GM19035 (cell line): ENCODE results near the gene PHC2.
A peak's percentile ranks its signal among the peaks of the same experiment; 100 is the strongest.

Source experiments
- ATAC-seq: cut with Tn5 transposase; IDR thresholded peaks from one replicate; pipeline ENCODE4 v1.9.1; 2021; ENCODE audit not compliant: unreplicated experiment

PHC2 gene

DNA sequence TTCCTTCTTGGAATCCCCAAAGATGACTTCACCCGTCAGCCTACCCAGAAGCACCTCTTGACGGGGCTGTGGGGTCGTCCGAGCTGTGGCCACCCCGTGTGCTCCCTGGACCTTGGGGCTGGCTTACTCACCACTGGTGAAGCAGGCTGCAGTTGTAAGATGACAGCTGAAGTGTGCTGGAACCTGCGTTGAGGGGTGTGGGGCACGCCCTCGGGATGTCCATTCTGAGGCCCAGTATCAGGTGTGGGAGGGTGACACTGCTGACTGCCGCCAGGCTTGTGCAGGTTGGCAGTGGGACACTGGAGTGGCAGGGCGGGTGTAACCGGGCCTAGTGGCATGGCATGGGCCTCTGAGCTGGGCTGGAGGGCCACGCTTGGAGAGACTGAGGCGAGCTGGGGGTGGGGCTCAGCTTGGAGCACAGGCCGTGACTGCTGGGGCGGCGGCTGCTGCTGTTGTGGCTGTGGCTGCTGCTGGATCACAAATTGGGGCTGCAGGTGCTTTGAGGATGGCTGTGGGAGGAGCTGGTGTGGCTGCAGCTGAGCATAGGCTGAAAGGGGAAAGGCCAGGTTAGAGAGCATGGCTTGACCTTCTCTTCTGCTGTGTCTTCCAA lies 76.1 kb downstream of the PHC2 start:
- no peak for ATAC-seq

DNA sequence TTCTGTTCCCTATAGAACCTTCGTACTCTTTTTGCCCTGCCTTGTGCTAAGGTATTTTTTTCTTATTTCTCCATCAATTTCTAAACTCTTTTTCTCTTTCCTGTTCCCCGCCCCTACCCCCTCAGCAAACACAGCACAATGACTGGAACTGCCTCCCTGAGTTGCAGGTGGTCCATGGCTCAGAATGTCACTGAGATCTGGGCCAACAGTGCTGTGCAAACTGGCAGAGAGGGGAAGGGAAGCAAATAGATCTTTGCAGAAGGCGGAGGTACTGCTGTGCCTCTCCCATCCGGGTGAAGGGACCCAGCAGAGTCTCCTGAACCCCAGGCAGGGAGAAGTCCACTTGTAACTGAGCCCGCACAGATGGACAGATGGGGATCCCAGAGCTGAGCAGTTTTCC lies 77.4 kb downstream of the PHC2 start:
- no peak for ATAC-seq

DNA sequence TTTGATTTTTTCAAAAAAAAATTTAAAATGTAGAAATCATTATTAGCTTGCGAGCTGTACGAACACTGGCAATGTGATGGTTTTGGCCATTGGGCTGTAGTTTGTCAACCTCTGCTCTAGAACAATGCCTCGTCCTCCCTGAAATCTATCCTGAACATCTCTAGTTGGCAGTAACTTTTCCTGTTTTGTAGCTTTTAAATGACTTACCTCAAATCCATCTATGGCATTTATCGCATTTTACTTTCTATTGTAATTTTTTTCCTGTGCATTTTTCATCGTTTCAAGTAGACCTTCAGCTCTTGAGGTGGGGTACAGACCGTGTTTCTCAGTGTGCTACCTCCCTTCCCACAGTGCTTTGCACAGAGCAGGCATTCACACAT lies 79.6 kb downstream of the PHC2 start:
- ATAC-seq, result no peak

- ATAC-seq, result no peak
Observed at GRCh38 chr1:33350611-33351280, 80.1 kb downstream of the PHC2 start.

DNA sequence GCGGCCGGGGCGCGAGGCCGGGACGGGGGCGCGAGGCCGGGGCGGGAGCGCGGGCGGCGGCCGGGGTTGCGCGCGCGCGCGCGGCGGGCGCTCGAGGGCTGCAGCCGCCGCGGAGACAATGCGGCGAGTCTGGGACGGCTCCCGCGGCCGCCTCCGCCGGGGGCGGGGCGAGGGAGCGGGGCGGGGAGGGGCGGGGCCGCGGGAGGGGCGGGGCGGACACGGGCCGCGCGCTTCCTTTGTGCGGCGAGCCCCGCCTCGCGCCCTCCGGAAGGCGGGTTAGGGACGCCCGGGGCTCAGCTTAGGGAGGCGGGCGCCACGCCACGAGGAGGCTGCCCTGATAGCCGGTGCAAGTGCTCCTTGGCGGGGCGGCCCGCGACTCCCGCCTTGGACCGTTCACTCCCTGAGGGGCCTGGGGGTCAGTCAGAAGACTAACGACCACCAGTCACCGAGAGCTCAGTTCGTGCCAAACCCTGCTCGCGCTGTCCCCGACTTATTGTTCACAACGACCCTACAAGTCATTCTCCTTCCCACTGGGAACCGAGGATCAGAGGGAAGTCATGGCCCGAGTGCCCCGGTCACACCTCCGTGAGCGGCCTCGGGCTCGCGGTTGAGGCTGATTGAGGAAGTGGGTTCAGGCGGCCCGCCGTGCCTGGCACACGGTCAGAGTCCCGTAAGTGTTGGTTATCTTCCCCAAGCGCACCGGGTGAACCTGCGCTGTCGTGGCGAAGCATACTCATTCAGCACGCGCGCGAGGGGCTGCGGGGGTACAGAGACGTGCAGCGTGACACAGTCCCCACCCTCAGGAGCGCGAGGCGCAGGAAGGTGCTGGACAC lies 80.9 kb downstream of the PHC2 start:
- ATAC-seq, result peak; percentile 83

GRCh38 chr1:33349081-33349759 lies 81.7 kb downstream of the PHC2 start:
- peak; percentile 30 for ATAC-seq

- ATAC-seq, result no peak
Observed at GRCh38 chr1:33348676-33349080, 82.2 kb downstream of the PHC2 start.

GRCh38 chr1:33348194-33348593 lies 82.7 kb downstream of the PHC2 start:
- no peak for ATAC-seq

DNA sequence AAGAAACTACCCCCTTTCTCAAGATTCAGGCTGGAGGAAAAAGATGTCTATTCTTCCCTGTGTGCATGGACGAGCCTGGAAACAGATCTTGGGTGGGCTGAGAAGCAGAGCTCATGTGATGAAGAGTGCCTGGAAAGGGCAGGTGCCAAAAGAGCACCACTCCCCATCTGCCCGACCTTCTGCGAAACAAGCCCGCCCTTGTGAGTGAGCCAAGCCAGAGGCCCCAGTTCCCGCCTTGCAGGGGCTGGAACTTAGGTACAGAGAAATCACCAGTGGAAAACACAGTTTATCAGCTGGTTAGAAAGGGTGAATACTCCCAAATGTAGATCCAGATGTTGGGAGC lies 83.3 kb downstream of the PHC2 start:
- ATAC-seq, result no peak

DNA sequence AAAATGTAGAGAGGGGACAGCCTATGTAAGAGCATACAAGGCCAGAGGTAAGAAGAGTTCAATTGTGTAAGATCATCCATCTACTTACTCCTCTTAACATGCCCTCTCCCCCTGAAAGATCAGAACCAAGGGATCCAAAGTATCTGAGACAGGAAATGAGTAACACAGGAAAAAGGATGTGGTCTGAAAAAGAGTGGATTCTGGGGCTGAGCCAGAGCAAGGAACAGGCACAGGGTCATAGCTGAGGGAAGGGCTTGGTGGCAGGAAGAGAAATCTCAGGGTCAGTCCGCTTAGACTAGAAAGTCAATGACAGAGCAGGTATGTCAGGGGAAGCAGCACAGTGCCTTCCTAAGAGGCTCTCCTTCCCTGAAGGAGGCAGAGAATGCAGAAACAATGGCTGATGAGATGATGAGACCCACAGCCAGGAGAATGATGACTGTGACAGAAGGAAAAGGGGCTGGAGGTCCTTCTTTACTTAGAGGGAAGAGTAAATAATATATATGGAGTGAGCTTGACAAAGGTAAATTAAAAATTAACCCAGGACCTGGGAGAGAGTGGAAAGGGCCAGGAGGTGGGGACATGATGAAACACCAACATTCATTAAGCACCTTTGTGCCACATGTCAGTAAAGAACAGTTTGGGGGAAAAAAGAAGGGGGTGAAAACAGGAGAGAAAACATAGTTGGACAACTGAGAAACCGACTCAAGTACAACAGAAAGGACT lies 83.8 kb downstream of the PHC2 start:
- no peak for ATAC-seq

DNA sequence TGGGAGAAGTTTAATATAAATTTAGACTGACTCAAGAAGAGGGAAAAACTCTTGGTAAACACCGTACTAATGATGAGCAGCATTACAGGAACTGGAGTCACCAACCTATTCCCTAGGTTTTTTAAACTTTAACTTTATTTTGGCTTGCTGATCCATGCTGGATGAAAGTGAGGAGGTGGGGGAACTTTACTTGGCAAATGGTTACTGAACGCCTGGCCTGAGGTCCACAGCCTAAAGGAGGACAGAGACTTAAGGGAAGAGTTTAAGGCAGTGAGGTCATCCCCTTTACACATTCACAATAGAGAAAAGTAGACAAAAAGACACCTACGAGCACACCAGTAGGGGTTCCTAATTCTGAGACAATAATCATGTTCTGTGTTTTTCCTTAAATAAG lies 84.4 kb downstream of the PHC2 start:
- no peak for ATAC-seq

GRCh38 chr1:33344896-33345560 lies 85.9 kb downstream of the PHC2 start:
- ATAC-seq, result no peak

GRCh38 chr1:33343539-33343938 lies 87.4 kb downstream of the PHC2 start:
- no peak for ATAC-seq

DNA sequence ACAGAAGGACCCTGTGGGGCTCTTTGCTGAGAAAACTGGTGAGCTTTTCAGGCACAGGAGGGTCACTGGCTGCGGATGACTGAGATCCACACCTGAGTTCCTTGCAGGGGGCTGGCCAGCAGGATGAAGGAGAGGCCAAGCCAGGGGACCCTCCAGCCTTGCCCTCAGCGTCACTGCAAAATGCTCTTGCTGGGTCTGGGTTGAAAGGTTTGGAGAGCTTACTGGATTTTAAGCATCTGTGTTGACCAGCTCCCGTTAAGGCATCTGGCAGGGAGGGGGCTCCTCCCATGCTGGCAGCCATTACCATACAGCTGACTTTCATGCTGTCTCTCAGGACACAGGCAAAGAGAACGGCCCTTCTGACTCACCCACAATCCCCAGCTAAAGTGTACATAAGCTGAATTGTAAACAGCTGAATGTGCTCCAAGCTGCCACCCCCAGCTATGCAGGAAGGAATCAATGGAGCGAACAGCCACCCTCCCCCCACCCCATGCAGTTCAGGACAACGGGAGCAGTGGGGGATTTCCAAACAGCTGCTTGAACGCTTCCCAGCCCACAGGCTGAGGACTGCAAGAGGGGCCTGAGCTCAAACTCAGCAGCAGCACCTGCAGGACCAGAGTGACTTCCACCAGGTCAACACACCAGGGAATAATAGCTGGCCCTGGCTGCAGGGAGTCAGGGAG lies 88.7 kb downstream of the PHC2 start:
- no peak for ATAC-seq

- ATAC-seq, result no peak
Observed at GRCh38 chr1:33341190-33341589, 89.7 kb downstream of the PHC2 start.

DNA sequence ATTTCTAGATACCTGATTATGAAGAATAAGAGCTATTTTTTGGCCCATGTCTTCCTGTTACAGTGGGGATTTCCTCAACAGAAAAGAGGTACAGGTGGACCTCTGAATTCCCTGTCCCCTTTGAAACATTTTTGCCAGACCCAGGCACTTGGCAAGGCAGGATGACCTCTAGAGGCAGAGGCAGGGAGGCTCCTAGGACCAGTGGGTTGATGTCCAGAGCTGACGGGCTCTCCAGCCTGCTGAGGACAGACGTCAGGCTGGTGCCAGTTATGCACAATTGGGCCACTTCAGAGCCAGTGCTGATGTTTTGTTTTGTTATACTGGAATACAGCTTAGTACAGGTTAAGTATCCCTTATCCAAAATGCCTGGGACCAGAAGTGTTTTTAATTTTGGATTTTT lies 91.5 kb downstream of the PHC2 start:
- no peak for ATAC-seq

- ATAC-seq, result no peak
Observed at GRCh38 chr1:33338440-33339211, 92.3 kb downstream of the PHC2 start.

DNA sequence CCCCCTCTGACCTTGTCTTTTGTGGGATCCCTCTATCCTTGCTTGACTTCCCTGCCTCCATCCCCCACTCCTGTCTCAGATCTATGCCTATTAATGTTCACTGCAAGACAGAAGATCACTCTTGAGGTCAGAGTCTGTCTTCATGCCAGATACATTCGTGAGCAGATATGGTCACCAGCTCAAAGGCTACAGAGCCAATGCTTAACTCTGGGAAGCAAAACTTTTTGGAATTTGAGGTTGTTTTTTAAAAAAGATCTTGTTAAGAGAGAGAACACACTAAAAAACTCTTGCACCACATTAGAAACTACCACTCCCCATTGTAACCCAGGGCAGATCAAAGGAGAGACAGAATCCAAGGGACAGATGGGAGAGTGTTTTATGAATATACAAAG lies 92.9 kb downstream of the PHC2 start:
- ATAC-seq, result no peak

- no peak for ATAC-seq
Observed at GRCh38 chr1:33337441-33337840, 93.5 kb downstream of the PHC2 start.
